ENCODE data around the gene HNRNPLL. TPM values are rescaled to one million over a fixed set of nuclear protein-coding genes. Genes with fewer than 3 reads are reported as not detected.

HNRNPLL gene
- total and polyA plus RNA-seq, 4 donors = 53.2 to 85.3 (median 59.7) TPM

DNA sequence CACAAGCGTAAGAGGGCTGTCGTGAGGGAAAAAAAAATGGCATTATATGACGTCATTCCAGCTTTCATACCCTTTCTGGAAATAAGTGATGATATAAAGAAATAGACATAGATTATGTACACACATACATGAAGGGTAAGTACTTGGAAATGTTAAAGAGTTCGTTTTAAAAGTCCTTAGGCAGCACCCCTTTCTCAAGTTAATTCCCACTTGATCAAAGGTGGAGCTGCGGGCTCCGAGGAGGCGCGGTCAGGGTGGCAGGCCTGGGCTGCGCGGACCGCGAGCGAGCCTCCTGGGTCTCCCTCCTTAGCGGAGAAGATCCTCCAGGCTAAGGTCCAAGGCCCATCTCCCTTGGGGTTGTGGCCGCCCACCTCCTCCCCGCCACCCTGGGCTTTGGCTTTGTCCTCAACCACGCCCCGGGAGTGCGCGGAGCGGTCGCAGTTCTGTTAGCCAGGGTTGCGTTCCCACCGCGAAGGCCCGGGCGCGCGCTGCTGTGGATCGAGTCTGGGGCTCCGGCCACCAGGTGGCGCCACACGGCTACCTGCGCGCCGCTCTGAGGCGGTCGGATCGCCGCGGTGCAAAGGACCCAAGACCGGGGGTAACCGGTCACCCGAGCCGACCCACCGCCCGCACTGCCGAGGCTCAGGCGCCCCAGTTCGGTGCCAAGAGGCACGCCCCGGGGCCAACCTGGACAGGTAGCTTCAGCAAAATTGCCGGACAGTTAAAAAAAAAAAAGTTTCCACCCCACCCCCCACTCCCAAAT lies 66.8 kb downstream of the HNRNPLL start:
- Histone ChIP-seq H3K27ac (ENCODE audit: low read depth, low read length) (no peak overlapping the region), H3K27me3 (ENCODE audit: control insufficient read depth, insufficient read depth, low read length) (peaks cover 5% of the 10 kb centered on the region), H3K36me3 (ENCODE audit: control insufficient read depth, insufficient read depth, low read length) (no peaks in the 10 kb centered on the region), H3K9me3 (ENCODE audit: control insufficient read depth, insufficient read depth, low read length) (no peaks in the 10 kb centered on the region), H3K4me1 (ENCODE audit: control insufficient read depth, insufficient read depth, low read length) (peaks cover 20% of the 10 kb centered on the region), H3K4me3 (ENCODE audit: low read depth, low read length) (peak overlapping the region; percentile 69)
- peak in 5 of 6 donors; percentile 44 to 91 (median 61) for DNase-seq (ENCODE audit: low read depth in 4 of 6, low spot score in 6 of 6)
- WGBS (ENCODE audit: insufficient coverage) = 1% methylated on average over 49 of the region's 53 CpGs

GRCh38 chr2:38535404-38535743 lies 67.4 kb downstream of the HNRNPLL start:
- H3K9me3 ChIP-seq (ENCODE audit: control insufficient read depth, insufficient read depth, low read length) = no peaks in the 10 kb centered on the region
- DNase-seq (ENCODE audit: low read depth in 4 of 6, low spot score in 6 of 6) = no peak
- no peak overlapping the region for H3K4me3 ChIP-seq (ENCODE audit: low read depth, low read length)
- peaks cover 16% of the 10 kb centered on the region for H3K4me1 ChIP-seq (ENCODE audit: control insufficient read depth, insufficient read depth, low read length)
- WGBS (ENCODE audit: insufficient coverage) = 75% methylated on average over 9 of the region's 11 CpGs
- H3K27me3 ChIP-seq (ENCODE audit: control insufficient read depth, insufficient read depth, low read length) = peaks cover 5% of the 10 kb centered on the region
- no peaks in the 10 kb centered on the region for H3K36me3 ChIP-seq (ENCODE audit: control insufficient read depth, insufficient read depth, low read length)
- H3K27ac ChIP-seq (ENCODE audit: low read depth, low read length) = no peak overlapping the region

DNA sequence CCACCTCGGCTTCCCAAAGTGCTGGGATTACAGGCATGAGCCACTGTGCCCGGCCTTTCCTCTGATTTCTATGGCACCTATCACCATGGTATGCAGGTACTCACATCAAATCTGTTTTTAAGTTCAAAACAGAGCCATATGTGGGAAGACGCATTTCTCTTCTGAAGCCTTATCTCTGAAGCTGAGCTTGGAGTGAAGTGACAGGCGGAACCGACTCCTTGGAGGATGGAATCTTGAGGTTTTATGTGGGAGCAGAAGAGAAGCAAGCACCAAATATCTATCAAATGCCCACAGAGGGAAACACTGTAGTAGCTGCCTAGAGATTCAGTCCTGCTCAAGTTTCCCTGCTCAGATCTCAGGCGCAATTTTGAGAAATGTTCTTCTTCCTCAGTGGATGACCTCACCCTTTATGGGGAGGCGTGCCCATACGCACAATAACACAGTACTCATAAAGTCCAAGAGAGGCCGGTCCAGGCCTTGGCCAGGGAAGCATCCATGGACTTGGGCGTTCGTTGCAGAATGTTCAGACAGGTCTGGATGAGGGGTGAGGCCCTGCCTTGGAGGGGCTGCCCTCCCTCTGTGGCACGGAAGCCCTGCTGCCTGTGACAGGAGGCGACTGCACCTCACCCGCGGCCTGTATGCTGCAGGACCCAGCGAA lies 67.9 kb downstream of the HNRNPLL start:
- no peaks in the 10 kb centered on the region for H3K9me3 ChIP-seq (ENCODE audit: control insufficient read depth, insufficient read depth, low read length)
- no peaks in the 10 kb centered on the region for H3K36me3 ChIP-seq (ENCODE audit: control insufficient read depth, insufficient read depth, low read length)
- peaks cover 5% of the 10 kb centered on the region for H3K27me3 ChIP-seq (ENCODE audit: control insufficient read depth, insufficient read depth, low read length)
- no peak overlapping the region for H3K27ac ChIP-seq (ENCODE audit: low read depth, low read length)
- DNase-seq (ENCODE audit: low read depth in 4 of 6, low spot score in 6 of 6) = no peak
- H3K4me1 ChIP-seq (ENCODE audit: control insufficient read depth, insufficient read depth, low read length) = peaks cover 16% of the 10 kb centered on the region
- 85% methylated on average over 11 of the region's 16 CpGs for WGBS (ENCODE audit: insufficient coverage)
- H3K4me3 ChIP-seq (ENCODE audit: low read depth, low read length) = no peak overlapping the region

GRCh38 chr2:38533757-38534545 lies 68.8 kb downstream of the HNRNPLL start:
- H3K4me1 ChIP-seq (ENCODE audit: control insufficient read depth, insufficient read depth, low read length) = peaks cover 16% of the 10 kb centered on the region
- H3K27ac ChIP-seq (ENCODE audit: low read depth, low read length) = no peak overlapping the region
- DNase-seq (ENCODE audit: low read depth in 4 of 6, low spot score in 6 of 6) = no peak
- H3K9me3 ChIP-seq (ENCODE audit: control insufficient read depth, insufficient read depth, low read length) = no peaks in the 10 kb centered on the region
- H3K4me3 ChIP-seq (ENCODE audit: low read depth, low read length) = no peak overlapping the region
- WGBS (ENCODE audit: insufficient coverage) = 93% methylated on average over 6 of the region's 10 CpGs
- no peaks in the 10 kb centered on the region for H3K36me3 ChIP-seq (ENCODE audit: control insufficient read depth, insufficient read depth, low read length)
- peaks cover 5% of the 10 kb centered on the region for H3K27me3 ChIP-seq (ENCODE audit: control insufficient read depth, insufficient read depth, low read length)

DNA sequence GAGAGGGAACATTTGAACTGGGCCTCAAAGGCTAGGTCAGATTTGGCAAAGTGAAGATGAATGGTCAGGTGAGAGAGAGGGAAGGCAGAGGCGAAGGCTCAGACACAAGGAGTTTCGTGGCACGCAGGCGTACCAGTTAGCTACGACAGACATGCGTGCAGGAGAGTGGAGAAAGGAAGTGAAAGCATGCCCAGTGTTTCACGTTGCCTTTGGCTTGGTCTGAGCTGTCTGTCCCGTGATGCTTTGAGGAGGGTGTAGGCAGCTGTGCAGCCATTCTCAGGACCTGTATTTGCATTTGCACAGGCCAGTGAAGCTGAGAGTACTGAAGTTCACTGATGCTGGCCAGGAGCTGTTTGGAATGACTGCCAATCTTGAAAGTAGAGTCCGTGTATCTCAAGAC lies 69.5 kb downstream of the HNRNPLL start:
- peaks cover 5% of the 10 kb centered on the region for H3K27me3 ChIP-seq (ENCODE audit: control insufficient read depth, insufficient read depth, low read length)
- H3K27ac ChIP-seq (ENCODE audit: low read depth, low read length) = no peak overlapping the region
- no peaks in the 10 kb centered on the region for H3K9me3 ChIP-seq (ENCODE audit: control insufficient read depth, insufficient read depth, low read length)
- 72% methylated on average over 9 of the region's 9 CpGs for WGBS (ENCODE audit: insufficient coverage)
- no peak for DNase-seq (ENCODE audit: low read depth in 4 of 6, low spot score in 6 of 6)
- peaks cover 16% of the 10 kb centered on the region for H3K4me1 ChIP-seq (ENCODE audit: control insufficient read depth, insufficient read depth, low read length)
- H3K36me3 ChIP-seq (ENCODE audit: control insufficient read depth, insufficient read depth, low read length) = no peaks in the 10 kb centered on the region
- no peak overlapping the region for H3K4me3 ChIP-seq (ENCODE audit: low read depth, low read length)

GRCh38 chr2:38532366-38532765 lies 70.4 kb downstream of the HNRNPLL start:
- peaks cover 16% of the 10 kb centered on the region for H3K4me1 ChIP-seq (ENCODE audit: control insufficient read depth, insufficient read depth, low read length)
- WGBS (ENCODE audit: insufficient coverage) = 100% methylated on average over 1 of the region's 2 CpGs
- no peak for DNase-seq (ENCODE audit: low read depth in 4 of 6, low spot score in 6 of 6)
- H3K27ac ChIP-seq (ENCODE audit: low read depth, low read length) = no peak overlapping the region
- no peaks in the 10 kb centered on the region for H3K36me3 ChIP-seq (ENCODE audit: control insufficient read depth, insufficient read depth, low read length)
- H3K27me3 ChIP-seq (ENCODE audit: control insufficient read depth, insufficient read depth, low read length) = peaks cover 5% of the 10 kb centered on the region
- no peak overlapping the region for H3K4me3 ChIP-seq (ENCODE audit: low read depth, low read length)
- no peaks in the 10 kb centered on the region for H3K9me3 ChIP-seq (ENCODE audit: control insufficient read depth, insufficient read depth, low read length)

DNA sequence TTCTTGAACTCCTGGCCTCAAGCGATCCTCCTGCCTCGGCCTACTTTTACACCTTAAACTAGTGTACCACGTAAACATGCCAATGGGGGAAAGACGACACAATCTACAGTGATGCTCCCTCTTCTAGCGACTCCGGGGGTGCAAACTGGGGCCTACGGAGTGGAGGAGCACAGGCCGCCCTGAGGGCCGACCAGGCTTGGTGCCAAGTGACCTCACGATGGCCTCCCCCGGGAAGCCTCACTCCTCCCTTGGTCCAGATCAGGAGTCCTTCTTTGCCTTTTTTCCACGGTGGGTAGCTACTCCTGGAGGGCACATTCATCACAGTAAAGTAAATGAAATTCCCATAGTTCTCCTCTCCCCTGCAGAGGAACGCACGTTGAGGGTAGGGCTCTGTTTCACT lies 73.5 kb downstream of the HNRNPLL start:
- Histone ChIP-seq H3K4me1 (ENCODE audit: control insufficient read depth, insufficient read depth, low read length) (no peaks in the 10 kb centered on the region), H3K36me3 (ENCODE audit: control insufficient read depth, insufficient read depth, low read length) (no peaks in the 10 kb centered on the region), H3K4me3 (ENCODE audit: low read depth, low read length) (no peak overlapping the region), H3K9me3 (ENCODE audit: control insufficient read depth, insufficient read depth, low read length) (no peaks in the 10 kb centered on the region), H3K27me3 (ENCODE audit: control insufficient read depth, insufficient read depth, low read length) (no peaks in the 10 kb centered on the region), H3K27ac (ENCODE audit: low read depth, low read length) (no peak overlapping the region)
- WGBS (ENCODE audit: insufficient coverage) = 87% methylated on average over 11 of the region's 14 CpGs
- no peak for DNase-seq (ENCODE audit: low read depth in 4 of 6, low spot score in 6 of 6)

DNA sequence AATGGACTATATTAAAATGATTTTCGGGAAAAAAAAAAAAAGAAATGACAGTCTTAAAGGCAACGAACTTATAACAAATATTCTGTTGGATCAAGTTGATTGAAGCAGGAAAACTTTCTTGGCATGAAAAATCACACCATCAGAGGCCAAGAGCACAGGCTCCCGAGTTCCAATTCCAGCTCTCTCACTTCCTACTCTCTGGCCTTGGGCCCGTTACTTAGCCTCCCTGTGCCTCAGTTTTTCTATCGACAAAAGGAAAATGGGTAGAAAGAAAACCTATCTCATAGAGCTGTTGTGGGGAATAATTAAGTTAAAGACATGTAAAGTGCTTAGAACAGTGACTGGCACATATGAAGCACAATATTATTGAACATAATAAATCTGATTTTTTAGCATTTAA lies 74.2 kb downstream of the HNRNPLL start:
- Histone ChIP-seq H3K27ac (ENCODE audit: low read depth, low read length) (no peak overlapping the region), H3K4me3 (ENCODE audit: low read depth, low read length) (peak overlapping the region; percentile 26), H3K27me3 (ENCODE audit: control insufficient read depth, insufficient read depth, low read length) (no peaks in the 10 kb centered on the region), H3K36me3 (ENCODE audit: control insufficient read depth, insufficient read depth, low read length) (no peaks in the 10 kb centered on the region), H3K9me3 (ENCODE audit: control insufficient read depth, insufficient read depth, low read length) (no peaks in the 10 kb centered on the region), H3K4me1 (ENCODE audit: control insufficient read depth, insufficient read depth, low read length) (no peaks in the 10 kb centered on the region)
- DNase-seq (ENCODE audit: low read depth in 4 of 6, low spot score in 6 of 6) = no peak
- no CpG with 5 or more reads among the region's 5 CpGs for WGBS (ENCODE audit: insufficient coverage)

- Histone ChIP-seq H3K27ac (ENCODE audit: low read depth, low read length) (no peak overlapping the region), H3K27me3 (ENCODE audit: control insufficient read depth, insufficient read depth, low read length) (no peaks in the 10 kb centered on the region), H3K9me3 (ENCODE audit: control insufficient read depth, insufficient read depth, low read length) (no peaks in the 10 kb centered on the region), H3K4me3 (ENCODE audit: low read depth, low read length) (peak overlapping the region; percentile 26), H3K4me1 (ENCODE audit: control insufficient read depth, insufficient read depth, low read length) (no peaks in the 10 kb centered on the region), H3K36me3 (ENCODE audit: control insufficient read depth, insufficient read depth, low read length) (no peaks in the 10 kb centered on the region)
- peak in 3 of 6 donors; percentile 43 to 91 (median 83) for DNase-seq (ENCODE audit: low read depth in 4 of 6, low spot score in 6 of 6)
- 0% methylated on average over 12 of the region's 27 CpGs for WGBS (ENCODE audit: insufficient coverage)
Observed at GRCh38 chr2:38528008-38528442, 74.7 kb downstream of the HNRNPLL start.
